ENCODE data around the gene KCNIP2.

Gene KCNIP2

DNA sequence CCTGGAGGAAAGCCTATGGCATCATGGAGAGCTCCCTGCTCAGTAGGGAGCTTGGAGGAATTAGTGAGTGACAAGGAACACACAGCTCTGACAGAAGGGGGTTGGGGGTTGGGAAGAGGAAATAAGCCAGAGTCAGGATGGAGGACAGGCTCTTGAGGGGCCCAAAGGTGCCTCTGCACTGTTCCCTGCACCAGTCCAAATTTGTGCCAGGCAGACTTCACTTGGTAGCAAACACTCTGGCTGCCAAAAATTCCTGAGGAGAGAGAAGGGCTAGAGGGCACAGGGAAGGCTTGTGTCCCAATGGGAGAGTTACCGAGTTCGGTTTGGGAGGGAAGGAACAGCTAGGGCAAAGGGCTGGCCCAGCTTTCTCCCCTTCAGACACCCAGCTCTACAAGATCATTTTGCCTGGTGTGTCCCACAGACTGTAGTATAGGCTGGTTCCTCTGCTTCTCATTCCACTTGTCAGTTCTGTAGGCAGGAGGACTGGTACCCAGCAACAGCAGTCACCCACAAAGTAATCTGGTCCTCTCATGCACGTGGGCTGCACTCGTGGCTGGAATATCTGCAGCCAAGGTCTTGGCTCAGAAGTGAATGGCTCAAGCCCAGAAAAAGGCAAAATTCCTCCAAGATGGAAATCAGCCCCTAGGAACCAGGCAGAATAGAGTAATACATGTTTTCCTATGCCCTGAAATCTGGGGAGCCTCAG, 8.0 kb upstream of the KCNIP2 start:
- DNase-seq (ENCODE audit: low spot score) = no peak

GRCh38 chr10:101850749-101851148, 7.1 kb upstream of the KCNIP2 start:
- no peak for DNase-seq (ENCODE audit: low spot score)

- no peak for DNase-seq (ENCODE audit: low spot score)
Measured at GRCh38 chr10:101848894-101849351, 5.3 kb upstream of the KCNIP2 start.

DNA sequence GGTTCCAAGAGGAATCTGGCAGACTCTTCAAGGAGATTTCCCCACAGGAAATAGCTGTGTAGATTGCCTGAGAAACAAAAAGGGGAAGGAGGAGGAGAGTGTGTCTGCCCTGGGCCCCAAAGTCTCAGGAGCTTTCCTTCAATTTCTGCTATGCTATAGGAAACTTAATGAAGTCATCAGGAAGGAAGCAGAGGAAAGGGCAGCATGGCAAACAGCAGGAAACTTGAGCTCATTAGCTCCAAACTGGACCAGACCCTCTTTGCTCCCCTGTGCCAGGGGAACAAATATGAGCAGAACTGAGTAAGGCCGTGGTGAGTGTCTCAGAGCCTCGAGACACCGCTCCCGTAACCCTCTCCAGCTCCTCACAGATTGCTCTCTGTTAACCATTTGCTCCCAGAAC, 4.8 kb upstream of the KCNIP2 start:
- no peak for DNase-seq (ENCODE audit: low spot score)

GRCh38 chr10:101845893-101846292, 2.3 kb upstream of the KCNIP2 start:
- DNase-seq (ENCODE audit: low spot score) = no peak

- no peak for DNase-seq (ENCODE audit: low spot score)
Measured at GRCh38 chr10:101841826-101842225, 1.8 kb downstream of the KCNIP2 start.

DNA sequence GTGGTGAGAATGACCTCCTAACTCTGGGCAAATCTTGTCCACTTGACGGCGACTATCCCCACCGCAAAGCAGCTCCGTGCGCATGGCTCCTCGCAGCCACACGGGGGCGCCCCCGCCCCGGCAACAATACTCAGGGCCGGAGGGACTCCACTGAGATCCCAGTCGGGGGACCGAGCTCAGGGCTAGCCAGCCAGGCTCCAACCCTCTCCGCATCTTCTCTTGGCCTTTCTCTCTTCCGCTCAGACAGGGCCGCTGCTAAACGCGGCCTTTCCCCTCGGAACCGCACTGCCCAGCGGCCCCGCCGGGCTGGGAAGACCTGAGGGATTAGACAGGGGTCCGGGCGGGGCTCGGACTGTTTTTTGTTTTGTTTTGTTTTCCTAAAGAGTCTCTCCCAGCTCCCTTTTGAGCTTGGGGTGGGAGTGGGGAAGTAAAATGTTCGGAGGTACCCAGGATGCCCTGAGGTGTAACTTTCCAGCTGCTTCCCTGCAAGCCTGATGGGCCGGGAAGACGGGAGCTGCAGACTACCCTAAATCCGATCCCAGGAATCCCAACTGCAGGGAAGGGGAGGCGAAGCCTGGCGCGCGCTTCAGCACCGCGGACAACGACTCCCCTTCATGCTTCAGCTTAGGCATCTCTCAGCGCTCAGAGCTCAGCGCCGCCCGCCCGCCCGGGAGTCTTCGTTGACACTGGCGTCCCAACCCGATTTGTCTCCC, 2.7 kb downstream of the KCNIP2 start:
- peak; percentile 91 for DNase-seq (ENCODE audit: low spot score)

DNA sequence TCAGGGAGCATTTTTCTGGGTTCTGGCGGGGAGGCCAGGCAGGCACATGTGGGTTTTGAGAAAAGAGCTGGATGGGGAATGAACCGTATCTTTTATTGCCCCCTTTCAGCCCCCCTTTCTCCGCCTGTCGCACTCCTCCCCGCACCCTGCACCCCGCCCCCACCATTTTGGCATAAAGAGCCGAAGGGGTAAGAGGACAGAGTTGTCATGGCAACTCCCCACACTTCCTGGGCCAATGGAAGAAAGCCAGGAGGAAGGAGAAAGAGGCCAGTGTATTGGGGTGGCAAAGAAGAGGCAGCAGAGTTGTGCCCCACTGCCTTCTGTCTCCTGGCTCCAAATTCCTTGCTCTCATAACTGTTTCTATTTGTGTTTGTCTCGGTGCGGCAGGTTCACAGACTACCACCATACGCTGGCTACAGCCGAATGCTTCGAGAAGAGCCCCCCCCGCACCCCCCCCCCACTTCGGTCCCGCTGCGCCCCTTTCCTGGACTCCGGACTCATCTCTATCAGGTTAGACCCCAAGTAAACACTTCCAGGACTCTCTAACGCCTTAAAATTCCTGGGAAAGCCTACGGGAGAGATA, 3.4 kb downstream of the KCNIP2 start:
- no peak for DNase-seq (ENCODE audit: low spot score)

GRCh38 chr10:101839416-101840063, 4.1 kb downstream of the KCNIP2 start:
- peak; percentile 84 for DNase-seq (ENCODE audit: low spot score)

DNA sequence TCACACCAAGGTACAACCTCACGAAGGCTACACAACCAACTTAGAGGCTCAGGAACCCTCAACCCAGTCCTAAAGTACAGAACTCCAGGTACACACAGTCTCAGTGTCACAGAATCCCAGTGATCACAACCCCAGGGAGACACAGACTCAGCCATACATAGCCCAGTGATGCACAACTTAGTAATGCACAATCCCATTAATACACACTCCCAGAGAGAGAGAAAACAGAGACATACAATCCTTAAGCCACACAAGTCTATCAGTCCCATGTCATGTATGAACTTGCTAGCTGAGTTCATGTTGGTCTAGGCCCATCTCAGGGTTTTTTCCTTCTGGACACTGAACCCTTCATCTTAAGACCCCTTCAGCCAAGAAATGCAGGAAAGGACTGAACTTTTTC, 4.6 kb downstream of the KCNIP2 start:
- no peak for DNase-seq (ENCODE audit: low spot score)

DNA sequence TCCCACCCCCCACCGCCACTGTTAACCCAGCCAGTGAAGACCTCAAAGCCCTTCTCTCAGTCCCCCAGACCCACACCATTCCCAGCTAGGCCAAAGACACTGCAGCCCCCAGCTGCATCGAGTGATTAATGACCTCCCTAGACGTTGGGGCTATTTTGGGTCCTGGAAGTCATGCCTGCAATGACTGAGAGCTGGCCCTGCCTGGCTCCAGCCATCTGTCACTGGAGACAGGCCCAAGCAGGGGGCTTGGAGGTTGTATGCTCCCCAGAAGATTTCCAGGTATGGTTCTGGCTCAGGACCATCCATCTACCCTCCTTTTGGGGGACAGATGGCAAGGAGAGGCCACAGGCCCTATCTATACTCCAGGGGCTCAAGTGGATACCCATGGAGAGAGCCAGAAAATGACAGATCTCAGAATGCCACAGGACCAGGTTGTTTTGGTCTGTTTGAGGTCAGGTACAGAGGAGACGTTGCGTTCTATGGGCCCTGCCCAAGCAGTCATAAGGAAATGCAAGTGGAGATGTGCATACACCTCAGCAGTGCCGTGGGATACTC, 5.1 kb downstream of the KCNIP2 start:
- no peak for DNase-seq (ENCODE audit: low spot score)

GRCh38 chr10:101837748-101838147, 5.9 kb downstream of the KCNIP2 start:
- DNase-seq (ENCODE audit: low spot score) = peak; percentile 62

DNA sequence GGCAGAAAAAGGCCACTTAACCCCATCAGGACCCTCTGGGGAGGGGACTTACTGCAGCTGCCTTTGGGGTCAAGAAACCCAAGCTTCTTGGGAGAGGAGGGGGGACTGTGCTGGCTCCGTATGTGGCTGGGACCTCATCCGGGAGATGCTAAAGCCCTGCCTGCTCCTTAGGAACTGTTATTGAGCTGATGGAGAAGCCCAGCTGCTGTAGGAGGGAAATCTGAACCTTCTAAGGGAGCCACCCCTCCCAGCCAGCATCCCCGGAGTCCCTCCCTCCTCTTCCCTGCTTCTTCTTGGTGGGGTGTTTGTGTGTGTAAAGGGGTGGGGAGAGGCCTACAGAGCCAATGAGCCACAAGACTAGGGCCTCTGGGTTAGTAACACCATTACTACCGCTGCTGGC, 8.2 kb downstream of the KCNIP2 start:
- no peak for DNase-seq (ENCODE audit: low spot score)

- no peak for DNase-seq (ENCODE audit: low spot score)
Measured at GRCh38 chr10:101834341-101834740, 9.3 kb downstream of the KCNIP2 start.

DNA sequence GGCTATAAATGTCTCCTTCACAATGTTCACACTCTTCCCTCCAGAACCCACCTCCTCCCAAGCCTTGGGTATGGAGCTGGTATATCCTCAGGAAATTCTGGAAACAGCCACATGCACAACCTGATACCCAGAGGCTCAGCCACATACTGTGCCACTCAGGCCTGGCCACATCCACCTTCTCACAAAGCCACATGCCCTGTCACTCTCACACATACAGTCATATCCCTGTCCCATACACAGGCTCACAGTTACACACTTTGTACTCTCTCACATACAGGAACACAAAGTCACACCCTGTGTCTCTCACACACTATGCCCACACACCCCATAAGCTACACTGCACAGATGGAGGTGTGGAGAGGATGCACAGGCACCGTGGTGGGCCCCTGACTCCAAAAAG, 10.1 kb downstream of the KCNIP2 start:
- no peak for DNase-seq (ENCODE audit: low spot score)

GRCh38 chr10:101832325-101832771, 11.3 kb downstream of the KCNIP2 start:
- no peak for DNase-seq (ENCODE audit: low spot score)

DNA sequence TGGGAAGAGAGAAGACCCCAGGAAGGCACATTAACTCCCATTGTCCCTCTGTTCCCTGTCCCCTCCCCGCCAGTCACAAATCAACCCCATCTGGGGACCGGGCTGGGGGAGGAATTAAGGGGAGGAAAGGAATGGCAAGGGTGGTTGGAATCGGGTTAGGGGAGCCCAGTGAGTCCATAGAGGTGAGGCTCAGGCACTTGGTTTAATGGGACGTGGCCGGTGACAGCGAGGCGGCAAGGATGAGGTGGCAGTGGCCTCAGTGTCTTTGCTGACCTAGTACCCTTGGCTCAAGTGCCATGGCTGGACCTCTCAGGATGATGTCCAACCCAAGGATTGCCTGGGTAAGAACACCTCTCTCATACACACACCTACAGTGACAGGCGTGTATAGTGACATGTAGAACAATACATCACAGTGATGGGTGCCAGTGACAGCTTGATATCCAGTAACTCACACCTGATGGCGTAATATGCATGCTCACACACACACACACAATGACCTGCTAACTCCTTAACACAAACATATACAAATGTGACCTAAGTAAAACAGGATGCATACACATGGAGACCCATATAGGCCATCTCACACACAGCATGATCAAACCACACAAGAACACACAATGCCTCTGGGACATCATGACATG, 12.3 kb downstream of the KCNIP2 start:
- no peak for DNase-seq (ENCODE audit: low spot score)

- DNase-seq (ENCODE audit: low spot score) = peak; percentile 49
Measured at GRCh38 chr10:101830322-101831168, 13.1 kb downstream of the KCNIP2 start.

DNA sequence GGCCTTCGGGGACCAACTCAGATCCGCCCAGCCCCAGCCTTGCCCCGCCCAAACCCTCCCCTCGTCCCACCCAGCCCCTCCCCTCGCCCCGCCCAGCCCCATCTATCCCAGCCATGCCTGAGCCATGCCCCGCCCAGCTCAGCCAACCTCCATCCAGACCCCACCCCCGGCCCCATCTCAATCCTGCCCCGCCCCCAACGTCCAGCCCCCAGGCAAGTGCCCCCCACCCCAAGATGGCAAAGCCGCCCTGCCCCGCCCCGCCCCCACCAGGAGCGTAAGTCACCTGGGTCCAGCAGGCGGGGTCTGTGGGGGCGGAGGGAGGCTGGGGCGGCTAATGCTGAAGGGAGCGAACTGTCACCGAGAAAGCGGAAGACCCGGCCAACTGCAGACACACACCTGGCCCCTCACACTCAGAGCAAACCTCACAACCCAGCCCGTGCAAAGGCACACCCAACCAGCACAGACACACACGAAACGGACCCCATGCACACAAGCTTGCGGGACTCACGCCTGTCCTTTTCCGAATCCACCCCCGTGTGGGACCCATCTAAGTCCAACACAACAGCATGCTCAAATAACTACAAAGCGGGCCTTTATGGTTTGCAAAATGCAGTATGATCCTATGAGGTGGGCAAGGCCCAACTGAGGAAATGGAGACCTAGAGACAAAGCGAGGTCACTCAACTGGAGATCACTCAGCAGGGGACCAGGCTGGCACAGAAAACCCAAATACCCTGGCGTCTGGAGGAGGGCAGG, 13.9 kb downstream of the KCNIP2 start:
- DNase-seq (ENCODE audit: low spot score) = no peak
